K562 (cell line): Measurements from ENCODE around the gene HYOU1. TPM values are rescaled to one million over a fixed set of nuclear protein-coding genes. Genes with fewer than 3 reads are reported as not detected.

Experiments
- BCOR ChIP-seq: fragments of 450-650 bp; IDR thresholded peaks from 2 replicates; pipeline ENCODE4 v1.6.1; 2016
- DEAF1 ChIP-seq: fragments of 450-650 bp; formaldehyde crosslinking; IDR thresholded peaks from 2 replicates; pipeline ENCODE4 v1.4.0; 2020; ENCODE audit warnings: mild to moderate bottlenecking, moderate library complexity
- E2F3 ChIP-seq: fragments of 250-450 bp; sonication (Bioruptor Pico); IDR thresholded peaks from 2 replicates; pipeline ENCODE4 v1.4.0; 2020; ENCODE audit warnings: mild to moderate bottlenecking
- FIP1L1 ChIP-seq: fragments of 200-400 bp; formaldehyde crosslinking; IDR thresholded peaks from 2 replicates; pipeline ENCODE4 v1.6.1; 2018; ENCODE audit warnings: mild to moderate bottlenecking, low read depth, low read length; ENCODE audit not compliant: poor library complexity, severe bottlenecking
- FOSL1 ChIP-seq: fragments of 200-800 bp; sonication (Bioruptor generic); conservative IDR thresholded peaks from 2 replicates; pipeline ENCODE4 v1.6.1; 2016; ENCODE audit warnings: missing genetic modification characterization, missing compliant biosample characterization
- GATA2 ChIP-seq: sonication (generic); formaldehyde crosslinking; IDR thresholded peaks from 2 replicates; pipeline ENCODE4 v1.4.0; 2020; ENCODE audit warnings: mild to moderate bottlenecking, missing genetic modification reagents
- HDAC2 ChIP-seq: fragments of 450-650 bp; IDR thresholded peaks from 2 replicates; pipeline ENCODE4 v1.6.1; 2016; ENCODE audit warnings: mild to moderate bottlenecking
- HDAC8 ChIP-seq: fragments of 450-650 bp; IDR thresholded peaks from 2 replicates; pipeline ENCODE4 v1.6.1; 2016; ENCODE audit warnings: mild to moderate bottlenecking, missing genetic modification characterization, moderate library complexity, missing compliant biosample characterization
- JUN ChIP-seq, 2 experiments: sonication (generic) in 1 of 2; formaldehyde crosslinking in 1 of 2; IDR thresholded peaks; 2 replicates each; pipeline versions ENCODE4 v1.6.1 to v1.8.0; 2012 to 2022; ENCODE audit warnings: borderline replicate concordance in 2 of 2, mild to moderate bottlenecking in 2 of 2, improper control_type of control experiment in 1 of 2, low read depth in 1 of 2, low read length in 1 of 2, missing genetic modification reagents in 1 of 2
- MLLT1 ChIP-seq, 2 experiments: fragments of 450-650 bp; IDR thresholded peaks; 2 replicates each; pipeline ENCODE4 v1.6.1; 2016
- NBN ChIP-seq: fragments of 450-650 bp; IDR thresholded peaks from 2 replicates; pipeline ENCODE4 v1.6.1; 2016; ENCODE audit warnings: low read depth, mild to moderate bottlenecking
- NELFE ChIP-seq: IDR thresholded peaks from 2 replicates; pipeline ENCODE4 v1.6.1; 2011; ENCODE audit warnings: mild to moderate bottlenecking; ENCODE audit not compliant: insufficient read depth, insufficient read length
- NFIC ChIP-seq: fragments of 450-650 bp; IDR thresholded peaks from 2 replicates; pipeline ENCODE4 v1.6.1; 2017; ENCODE audit warnings: mild to moderate bottlenecking, inconsistent platforms
- PHTF2 ChIP-seq: fragments of 250-450 bp; sonication (Bioruptor Pico); IDR thresholded peaks from 2 replicates; pipeline ENCODE4 v1.5.0; 2021; ENCODE audit warnings: mild to moderate bottlenecking
- RBM15 ChIP-seq: fragments of 200-400 bp; formaldehyde crosslinking; IDR thresholded peaks from 2 replicates; pipeline ENCODE4 v1.6.1; 2018; ENCODE audit warnings: mild to moderate bottlenecking, low read length, moderate library complexity; ENCODE audit not compliant: insufficient read depth
- STAG1 ChIP-seq: sonication (generic); formaldehyde crosslinking; IDR thresholded peaks from 2 replicates; pipeline ENCODE4 v1.5.0; 2020; ENCODE audit warnings: missing genetic modification reagents, borderline replicate concordance
- TAF9B ChIP-seq: fragments of 450-650 bp; IDR thresholded peaks from 2 replicates; pipeline ENCODE4 v1.6.1; 2018; ENCODE audit warnings: mild to moderate bottlenecking; ENCODE audit not compliant: partially characterized antibody
- U2AF1 ChIP-seq: fragments of 200-400 bp; formaldehyde crosslinking; optimal IDR thresholded peaks from 2 replicates; pipeline ENCODE3; 2017; ENCODE audit warnings: mild to moderate bottlenecking, low read depth, low read length, moderate library complexity
- ZNF655 ChIP-seq: fragments of 250-450 bp; sonication (Bioruptor Pico); IDR thresholded peaks from 2 replicates; pipeline ENCODE4 v1.5.0; 2021
- ZNF766 ChIP-seq: fragments of 200-800 bp; sonication (Bioruptor generic); conservative IDR thresholded peaks from 2 replicates; pipeline ENCODE4 v1.6.1; 2016; ENCODE audit warnings: missing genetic modification characterization, missing compliant biosample characterization
- polyA plus RNA-seq, 8 experiments: library from polyadenylated mRNA; depleted of rRNA in 4 of 8; stranded (reverse) in 5 of 8; unstranded in 3 of 8; fragments of >200 nt; fragmentation: Nextera tagmentation in 2 of 8; fragmentation: Illumina TruSeq in 1 of 8; extraction: Ambion mirVana in 2 of 8; extraction: Trizol in 1 of 8; gene quantifications; 2 replicates each; pipeline versions ENCODE4 v1.2.1 to v1.2.3, GENCODE V29; 2011 to 2014; ENCODE audit warnings: inconsistent platforms in 1 of 8, missing spikeins in 1 of 8
- total RNA-seq, 7 experiments: library from RNA; depleted of rRNA in 6 of 7; stranded (reverse); fragments of >200 nt in 6 of 7; fragmentation: Illumina TruSeq in 2 of 7; extraction: Trizol in 2 of 7; gene quantifications; 2 replicates each; pipeline versions ENCODE4 v1.2.1 to v1.2.3, GENCODE V29; 2011 to 2021; ENCODE audit warnings: low replicate concordance in 1 of 7

The HYOU1 gene
- total and polyA plus RNA-seq, 9 of the 15 experiments (the other 6 are each of a cell fraction or from before 2014, with no cell fraction given), result 19.5 to 197 (median 128) TPM

GRCh38 chr11:119095066-119095880 is 38.3 kb upstream of the HYOU1 start (continued):
- TF ChIP-seq BCOR, result peak; percentile 74
- 0 out of 2 replicates have a peak, but pooled peaks have one; percentile 21 for TF ChIP-seq RBM15
- TF ChIP-seq GATA2 (CRISPR knock-in tag), result 0 out of 2 replicates have a peak, but pooled peaks have one; percentile 31
- peak; percentile 91 for TF ChIP-seq TAF9B
- TF ChIP-seq JUN (IDR thresholded peaks at IDR 0.05; ENCODE audit: borderline replicate concordance, low read depth, low read length), result peak; percentile 38; the same call in 1 of the 2 replicates
- no peak for TF ChIP-seq JUN (CRISPR knock-in tag; IDR thresholded peaks at IDR 0.05; ENCODE audit: borderline replicate concordance)
- TF ChIP-seq PHTF2 (CRISPR knock-in tag), result peak; percentile 12; the same call in 1 of the 2 replicates
- no peak for TF ChIP-seq ZNF655 (CRISPR knock-in tag)
- peak; percentile 78 for TF ChIP-seq NELFE
- TF ChIP-seq U2AF1, result peak; percentile 99
- TF ChIP-seq HDAC2, result peak; percentile 75; the same call in 1 of the 2 replicates
- 0 out of 2 replicates have a peak, but pooled peaks have one; percentile 30 for TF ChIP-seq DEAF1 (CRISPR knock-in tag)
- peak; percentile 79 to 86 for TF ChIP-seq MLLT1 (IDR thresholded peaks at IDR 0.05)
- peak; percentile 30; the same call in 1 of the 2 replicates for TF ChIP-seq NBN
- TF ChIP-seq NFIC, result peak; percentile 78
- peak; percentile 70 for TF ChIP-seq ZNF766
- peak; percentile 52; the same call in 1 of the 2 replicates for TF ChIP-seq FOSL1
- TF ChIP-seq STAG1 (CRISPR knock-in tag), result 0 out of 2 replicates have a peak, but pooled peaks have one; percentile 7
- peak; percentile 22 for TF ChIP-seq E2F3 (CRISPR knock-in tag)
- TF ChIP-seq HDAC8 (tag), result peak; percentile 57; the same call in 1 of the 2 replicates
- TF ChIP-seq FIP1L1, result peak; percentile 100
